Measurements from ENCODE around the gene TEC.

- TF ChIP-seq CTCF (conservative IDR thresholded peaks at IDR 0.05) = no peak
- no peak for TF ChIP-seq ZFX (IDR thresholded peaks at IDR 0.05)
Measured at GRCh38 chr4:48167538-48168263, 101.9 kb downstream of the TEC start.

Data from C4-2B (cell line).